ENCODE measurements around the gene MED27. TPM values are rescaled to one million over a fixed set of nuclear protein-coding genes. Genes with fewer than 3 reads are reported as not detected.

The MED27 gene
- total RNA-seq, 4 donors from 2014 or later, result 10.9 to 23.1 (median 13.5) TPM

GRCh38 chr9:131987232-131987631 is 92.4 kb downstream of the MED27 start:
- no peak for TF ChIP-seq CTCF (IDR thresholded peaks at IDR 0.05)
- DNase-seq (ENCODE audit: low spot score) (no peak), ATAC-seq (ENCODE audit: low FRiP score) (no peak)

- ATAC-seq (ENCODE audit: low FRiP score) (no peak), DNase-seq (ENCODE audit: low spot score) (no peak)
- TF ChIP-seq CTCF (IDR thresholded peaks at IDR 0.05), result no peak
Measured at GRCh38 chr9:131986576-131986975, 93.1 kb downstream of the MED27 start.

GRCh38 chr9:131986089-131986488 is 93.6 kb downstream of the MED27 start:
- no peak for TF ChIP-seq CTCF (IDR thresholded peaks at IDR 0.05)
- ATAC-seq (ENCODE audit: low FRiP score) (no peak), DNase-seq (ENCODE audit: low spot score) (no peak)

- no peak for TF ChIP-seq CTCF (IDR thresholded peaks at IDR 0.05)
- no peak for DNase-seq (ENCODE audit: low spot score)
- ATAC-seq (ENCODE audit: low FRiP score), result no peak
Measured at GRCh38 chr9:131984564-131984963, 95.1 kb downstream of the MED27 start.

- DNase-seq (ENCODE audit: low spot score), result no peak
- no peak for ATAC-seq (ENCODE audit: low FRiP score)
- no peak for TF ChIP-seq CTCF (IDR thresholded peaks at IDR 0.05)
Measured at GRCh38 chr9:131982671-131983239, 96.9 kb downstream of the MED27 start.

GRCh38 chr9:131982102-131982501 is 97.6 kb downstream of the MED27 start:
- DNase-seq (ENCODE audit: low spot score) (no peak), ATAC-seq (ENCODE audit: low FRiP score) (no peak)
- no peak for TF ChIP-seq CTCF (IDR thresholded peaks at IDR 0.05)

GRCh38 chr9:131981116-131981776 is 98.4 kb downstream of the MED27 start:
- no peak for TF ChIP-seq CTCF (IDR thresholded peaks at IDR 0.05)
- no peak for DNase-seq (ENCODE audit: low spot score)
- ATAC-seq (ENCODE audit: low FRiP score), result no peak

Data from omental fat pad (tissue), 4 donors.